Tibial nerve (tissue), 4 donors: Measurements from ENCODE around the gene CARMIL1.

Experiments used
- EP300 ChIP-seq, 2 donors: sonication (generic); formaldehyde crosslinking; IDR thresholded peaks; one replicate each; pipeline ENCODE4 v1.6.1; 2017; ENCODE audit warnings: antibody characterized with exemption in 2 of 2, mild to moderate bottlenecking in 1 of 2
- POLR2A ChIP-seq, 2 donors: fragments of 450-650 bp; IDR thresholded peaks; one replicate each; pipeline ENCODE4 v1.6.1; 2017; ENCODE audit warnings: antibody characterized with exemption in 2 of 2, mild to moderate bottlenecking in 2 of 2, moderate library complexity in 2 of 2
- TF ChIP-seq, protein P1 (sequence below), 5 experiments: fragments of 200-600 bp in 3 of 5; fragments of 450-650 bp in 2 of 5; sonication (generic) in 3 of 5; IDR thresholded peaks; one replicate each; pipeline ENCODE4 v1.5.1; 2016 to 2019; ENCODE audit warnings: antibody characterized with exemption in 5 of 5, mild to moderate bottlenecking in 3 of 5, moderate library complexity in 2 of 5

DNA sequence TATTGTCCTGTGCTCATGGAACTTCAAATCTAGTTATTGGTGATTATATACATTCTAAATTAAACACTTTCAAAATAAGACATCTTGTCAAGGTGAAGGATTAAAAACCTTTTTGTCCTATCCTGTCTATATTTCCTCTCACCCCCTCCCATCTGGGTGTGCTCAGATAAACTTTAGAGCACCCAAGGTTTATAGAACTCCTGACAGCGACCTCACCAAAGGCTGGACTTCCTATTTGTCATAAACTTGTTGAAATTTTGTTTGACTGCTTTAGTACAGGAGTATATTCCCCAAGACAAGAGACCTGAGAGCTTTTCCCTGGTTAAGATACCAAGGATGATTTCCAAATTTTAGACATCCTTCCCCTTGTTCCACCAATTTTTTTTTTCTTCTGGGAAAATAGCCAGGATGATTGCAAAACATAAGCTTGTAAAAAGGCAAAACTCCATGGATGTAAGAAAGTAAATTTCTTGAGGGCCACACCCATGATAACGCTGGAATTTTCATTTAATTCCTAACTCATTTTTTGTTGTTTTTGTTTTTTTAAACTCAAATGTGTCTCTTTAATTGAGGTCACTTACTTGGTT is 33.0 kb downstream of the CARMIL1 start:
- TF ChIP-seq, protein P1, sequence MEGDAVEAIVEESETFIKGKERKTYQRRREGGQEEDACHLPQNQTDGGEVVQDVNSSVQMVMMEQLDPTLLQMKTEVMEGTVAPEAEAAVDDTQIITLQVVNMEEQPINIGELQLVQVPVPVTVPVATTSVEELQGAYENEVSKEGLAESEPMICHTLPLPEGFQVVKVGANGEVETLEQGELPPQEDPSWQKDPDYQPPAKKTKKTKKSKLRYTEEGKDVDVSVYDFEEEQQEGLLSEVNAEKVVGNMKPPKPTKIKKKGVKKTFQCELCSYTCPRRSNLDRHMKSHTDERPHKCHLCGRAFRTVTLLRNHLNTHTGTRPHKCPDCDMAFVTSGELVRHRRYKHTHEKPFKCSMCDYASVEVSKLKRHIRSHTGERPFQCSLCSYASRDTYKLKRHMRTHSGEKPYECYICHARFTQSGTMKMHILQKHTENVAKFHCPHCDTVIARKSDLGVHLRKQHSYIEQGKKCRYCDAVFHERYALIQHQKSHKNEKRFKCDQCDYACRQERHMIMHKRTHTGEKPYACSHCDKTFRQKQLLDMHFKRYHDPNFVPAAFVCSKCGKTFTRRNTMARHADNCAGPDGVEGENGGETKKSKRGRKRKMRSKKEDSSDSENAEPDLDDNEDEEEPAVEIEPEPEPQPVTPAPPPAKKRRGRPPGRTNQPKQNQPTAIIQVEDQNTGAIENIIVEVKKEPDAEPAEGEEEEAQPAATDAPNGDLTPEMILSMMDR (IDR thresholded peaks at IDR 0.05): no peak
- TF ChIP-seq POLR2A (IDR thresholded peaks at IDR 0.05) (no peak), EP300 (IDR thresholded peaks at IDR 0.05) (peak in 1 of 2 donors; percentile 73)
